GM12801 (cell line): Measurements from ENCODE around the gene KAT6B.

Source experiments
- TF ChIP-seq, protein P1 (sequence below): IDR thresholded peaks from one replicate; pipeline ENCODE4 v1.5.1; 2011; ENCODE audit warnings: control low read depth; ENCODE audit not compliant: insufficient read length; ENCODE audit errors: extremely low read depth

KAT6B gene

GRCh38 chr10:74816824-74817498 lies 9.4 kb upstream of the KAT6B start:
- TF ChIP-seq, protein P1, sequence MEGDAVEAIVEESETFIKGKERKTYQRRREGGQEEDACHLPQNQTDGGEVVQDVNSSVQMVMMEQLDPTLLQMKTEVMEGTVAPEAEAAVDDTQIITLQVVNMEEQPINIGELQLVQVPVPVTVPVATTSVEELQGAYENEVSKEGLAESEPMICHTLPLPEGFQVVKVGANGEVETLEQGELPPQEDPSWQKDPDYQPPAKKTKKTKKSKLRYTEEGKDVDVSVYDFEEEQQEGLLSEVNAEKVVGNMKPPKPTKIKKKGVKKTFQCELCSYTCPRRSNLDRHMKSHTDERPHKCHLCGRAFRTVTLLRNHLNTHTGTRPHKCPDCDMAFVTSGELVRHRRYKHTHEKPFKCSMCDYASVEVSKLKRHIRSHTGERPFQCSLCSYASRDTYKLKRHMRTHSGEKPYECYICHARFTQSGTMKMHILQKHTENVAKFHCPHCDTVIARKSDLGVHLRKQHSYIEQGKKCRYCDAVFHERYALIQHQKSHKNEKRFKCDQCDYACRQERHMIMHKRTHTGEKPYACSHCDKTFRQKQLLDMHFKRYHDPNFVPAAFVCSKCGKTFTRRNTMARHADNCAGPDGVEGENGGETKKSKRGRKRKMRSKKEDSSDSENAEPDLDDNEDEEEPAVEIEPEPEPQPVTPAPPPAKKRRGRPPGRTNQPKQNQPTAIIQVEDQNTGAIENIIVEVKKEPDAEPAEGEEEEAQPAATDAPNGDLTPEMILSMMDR = no peak

DNA sequence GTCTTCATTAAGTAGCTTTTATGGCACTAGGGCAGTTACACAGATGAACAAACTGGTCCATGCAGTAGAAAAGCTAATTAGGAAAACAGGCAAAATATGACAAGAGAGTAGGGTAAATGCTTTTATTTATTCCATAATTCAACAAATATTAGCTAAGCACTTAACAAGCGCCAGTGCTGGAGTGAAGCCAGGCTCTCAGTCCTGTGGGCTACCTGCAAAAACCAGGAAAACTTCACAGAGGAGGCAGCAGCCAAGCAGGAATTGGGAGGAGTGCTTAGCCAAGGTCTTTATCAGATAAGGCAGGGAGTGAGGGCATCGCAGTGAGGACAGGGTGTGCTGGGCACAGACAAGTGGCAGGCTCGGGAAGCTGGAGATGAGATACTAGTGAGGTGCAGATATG lies 4.9 kb upstream of the KAT6B start:
- TF ChIP-seq, protein P1 = no peak

DNA sequence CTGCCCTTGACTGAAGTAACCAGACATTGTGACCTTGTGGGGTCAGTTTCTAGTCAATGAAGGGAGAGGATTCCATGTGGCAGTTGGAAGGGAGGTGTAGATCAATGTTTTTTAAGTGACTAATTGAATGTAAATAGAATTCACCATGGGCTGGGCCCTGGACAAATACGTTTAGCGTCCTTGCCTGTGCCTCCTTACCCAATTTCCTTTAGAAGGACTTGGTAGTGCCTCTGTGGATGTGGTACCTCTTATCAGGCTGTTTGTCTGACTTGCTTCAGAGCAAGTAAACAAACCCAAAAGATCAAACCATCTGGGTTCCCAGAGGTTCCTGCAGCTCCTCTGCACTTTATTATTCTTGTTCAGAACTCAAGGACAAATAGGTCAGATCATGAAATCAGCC lies 4.3 kb upstream of the KAT6B start:
- TF ChIP-seq, protein P1 = no peak

DNA sequence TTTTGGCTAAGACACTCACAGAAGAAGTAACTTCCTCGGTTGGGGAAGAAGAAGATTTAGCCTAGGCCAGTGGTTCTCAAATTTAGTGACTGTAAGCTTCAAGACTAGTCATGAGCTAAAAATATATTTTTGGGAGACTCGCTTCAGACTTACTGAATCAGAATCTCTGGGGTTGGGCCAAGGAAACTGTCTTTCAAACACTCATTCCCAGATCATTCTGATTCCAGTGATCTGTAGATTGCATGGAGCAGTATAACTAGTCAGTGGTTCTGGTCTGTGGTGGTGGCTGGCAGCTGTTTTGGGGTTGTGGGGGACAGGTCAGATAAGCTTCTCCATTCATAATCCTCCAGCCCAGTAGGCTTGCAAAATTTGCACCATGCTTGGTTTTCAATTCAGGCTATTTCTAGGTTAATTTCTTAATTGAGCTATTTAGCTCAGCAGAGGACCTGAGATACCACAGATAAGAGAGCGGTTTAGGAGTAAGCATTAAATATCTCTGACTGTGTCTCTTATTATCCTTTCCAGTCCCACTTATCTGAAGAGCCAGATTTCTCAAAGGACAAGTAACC lies 3.8 kb upstream of the KAT6B start:
- TF ChIP-seq, protein P1 = no peak

DNA sequence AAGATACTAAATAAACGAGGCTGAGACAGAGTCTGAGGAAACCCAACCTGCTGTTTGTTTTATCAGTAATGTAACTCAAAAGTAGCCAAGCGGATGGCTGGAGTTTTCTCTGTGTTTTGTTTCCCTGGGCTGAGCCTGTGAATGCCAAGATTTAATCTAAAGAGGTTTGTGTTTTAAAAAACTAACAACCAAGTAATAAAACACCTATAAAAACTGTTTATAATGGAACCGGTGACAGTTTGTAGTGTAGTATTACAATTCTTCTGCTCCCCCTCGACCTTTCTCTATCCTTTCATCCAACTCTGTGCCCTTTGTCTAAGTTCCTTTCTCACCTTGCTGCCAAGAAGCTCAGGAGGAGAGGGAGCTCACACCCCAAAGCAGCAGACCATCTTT lies 2.6 kb upstream of the KAT6B start:
- TF ChIP-seq, protein P1 = no peak

- TF ChIP-seq, protein P1 = no peak
Measured at GRCh38 chr10:74824184-74824899, 2.1 kb upstream of the KAT6B start.

DNA sequence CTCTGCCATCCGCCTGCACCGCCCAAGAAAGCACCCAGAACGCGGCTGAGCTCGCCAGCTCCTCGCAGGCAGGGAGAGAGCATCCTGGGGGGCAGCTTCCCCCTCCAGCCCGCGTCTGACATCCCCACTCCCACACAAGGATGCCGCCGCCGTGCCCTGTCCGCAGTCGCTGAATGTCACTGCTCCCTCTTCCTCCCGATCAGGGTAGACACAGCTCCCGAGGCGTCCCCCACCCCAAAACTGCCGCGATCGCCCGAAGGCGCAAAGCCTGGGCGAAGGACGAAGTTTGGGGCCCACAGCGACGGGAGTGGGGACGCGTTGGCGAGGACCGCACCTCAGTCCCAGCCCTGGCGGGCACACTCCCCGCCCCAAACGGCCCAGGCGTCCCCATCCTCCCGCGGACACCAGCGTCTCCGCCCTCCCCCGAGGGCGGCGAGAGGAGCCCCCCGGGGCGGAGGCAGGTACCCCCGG lies 1.5 kb upstream of the KAT6B start:
- TF ChIP-seq, protein P1 = no peak
